Ishikawa (cell line): Measurements from ENCODE around the gene NPFFR1.
"Not testable (repeated sequence)": the region's sequence is repeated elsewhere in the genome, so short reads cannot be mapped to it uniquely, and the experiment has no call there.

ENCODE experiments used
- CEBPB ChIP-seq: IDR thresholded peaks from 2 replicates; pipeline ENCODE4 v1.6.1; 2012
- CREB1 ChIP-seq: IDR thresholded peaks from 2 replicates; pipeline ENCODE4 v1.6.1; 2012; ENCODE audit warnings: low read depth
- EGR1 ChIP-seq: IDR thresholded peaks from 2 replicates; pipeline ENCODE4 v1.6.1; 2012
- EP300 ChIP-seq: IDR thresholded peaks from 2 replicates; pipeline ENCODE4 v1.6.1; 2012; ENCODE audit warnings: borderline replicate concordance
- FOXM1 ChIP-seq: IDR thresholded peaks from 2 replicates; pipeline ENCODE4 v1.6.1; 2012; ENCODE audit warnings: low read depth, borderline replicate concordance
- NFIC ChIP-seq: IDR thresholded peaks from 2 replicates; pipeline ENCODE4 v1.6.1; 2012
- RAD21 ChIP-seq: IDR thresholded peaks from 2 replicates; pipeline ENCODE4 v1.6.1; 2012; ENCODE audit warnings: low read depth
- TAF1 ChIP-seq: IDR thresholded peaks from 2 replicates; pipeline ENCODE4 v1.6.1; 2012; ENCODE audit warnings: low read depth, mild to moderate bottlenecking
- TEAD4 ChIP-seq: IDR thresholded peaks from 2 replicates; pipeline ENCODE4 v1.6.1; 2012
- YY1 ChIP-seq: IDR thresholded peaks from 2 replicates; pipeline ENCODE4 v1.6.1; 2012; ENCODE audit warnings: low read depth
- ZBTB7A ChIP-seq: IDR thresholded peaks from 2 replicates; pipeline ENCODE4 v1.6.1; 2012; ENCODE audit warnings: low read depth
- TF ChIP-seq, protein P1 (sequence below): IDR thresholded peaks from 2 replicates; pipeline ENCODE4 v1.6.1; 2012; ENCODE audit warnings: low read depth, mild to moderate bottlenecking
- TF ChIP-seq, protein P2 (sequence below): IDR thresholded peaks from 2 replicates; pipeline ENCODE4 v1.6.1; 2012
- TF ChIP-seq, protein P3 (sequence below): IDR thresholded peaks from 2 replicates; pipeline ENCODE4 v1.6.1; 2012

DNA sequence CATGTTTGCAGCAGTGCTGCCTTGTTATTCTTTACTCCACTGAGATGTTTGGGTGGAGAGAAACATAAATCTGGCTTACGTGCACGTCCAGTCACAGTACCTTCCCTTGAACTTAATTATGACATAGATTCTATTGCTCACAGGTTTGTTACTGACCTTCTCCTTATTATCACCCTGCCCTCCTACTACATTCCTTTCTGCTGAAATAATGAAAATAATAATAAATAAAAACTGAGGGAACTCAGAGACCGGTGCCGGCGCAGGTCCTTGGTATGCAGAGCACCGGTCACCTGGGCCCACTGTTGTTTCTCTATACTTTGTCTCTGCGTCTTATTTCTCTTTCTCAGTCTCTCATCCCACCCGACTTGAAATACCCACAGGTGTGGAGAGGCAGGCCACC, 26.0 kb downstream of the NPFFR1 start:
- TF ChIP-seq, protein P1, sequence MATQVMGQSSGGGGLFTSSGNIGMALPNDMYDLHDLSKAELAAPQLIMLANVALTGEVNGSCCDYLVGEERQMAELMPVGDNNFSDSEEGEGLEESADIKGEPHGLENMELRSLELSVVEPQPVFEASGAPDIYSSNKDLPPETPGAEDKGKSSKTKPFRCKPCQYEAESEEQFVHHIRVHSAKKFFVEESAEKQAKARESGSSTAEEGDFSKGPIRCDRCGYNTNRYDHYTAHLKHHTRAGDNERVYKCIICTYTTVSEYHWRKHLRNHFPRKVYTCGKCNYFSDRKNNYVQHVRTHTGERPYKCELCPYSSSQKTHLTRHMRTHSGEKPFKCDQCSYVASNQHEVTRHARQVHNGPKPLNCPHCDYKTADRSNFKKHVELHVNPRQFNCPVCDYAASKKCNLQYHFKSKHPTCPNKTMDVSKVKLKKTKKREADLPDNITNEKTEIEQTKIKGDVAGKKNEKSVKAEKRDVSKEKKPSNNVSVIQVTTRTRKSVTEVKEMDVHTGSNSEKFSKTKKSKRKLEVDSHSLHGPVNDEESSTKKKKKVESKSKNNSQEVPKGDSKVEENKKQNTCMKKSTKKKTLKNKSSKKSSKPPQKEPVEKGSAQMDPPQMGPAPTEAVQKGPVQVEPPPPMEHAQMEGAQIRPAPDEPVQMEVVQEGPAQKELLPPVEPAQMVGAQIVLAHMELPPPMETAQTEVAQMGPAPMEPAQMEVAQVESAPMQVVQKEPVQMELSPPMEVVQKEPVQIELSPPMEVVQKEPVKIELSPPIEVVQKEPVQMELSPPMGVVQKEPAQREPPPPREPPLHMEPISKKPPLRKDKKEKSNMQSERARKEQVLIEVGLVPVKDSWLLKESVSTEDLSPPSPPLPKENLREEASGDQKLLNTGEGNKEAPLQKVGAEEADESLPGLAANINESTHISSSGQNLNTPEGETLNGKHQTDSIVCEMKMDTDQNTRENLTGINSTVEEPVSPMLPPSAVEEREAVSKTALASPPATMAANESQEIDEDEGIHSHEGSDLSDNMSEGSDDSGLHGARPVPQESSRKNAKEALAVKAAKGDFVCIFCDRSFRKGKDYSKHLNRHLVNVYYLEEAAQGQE, result not testable (repeated sequence)
- TF ChIP-seq CEBPB, RAD21, TAF1, NFIC, YY1, FOXM1, ZBTB7A, EGR1, CREB1: not testable (repeated sequence)
- TF ChIP-seq, protein P2, sequence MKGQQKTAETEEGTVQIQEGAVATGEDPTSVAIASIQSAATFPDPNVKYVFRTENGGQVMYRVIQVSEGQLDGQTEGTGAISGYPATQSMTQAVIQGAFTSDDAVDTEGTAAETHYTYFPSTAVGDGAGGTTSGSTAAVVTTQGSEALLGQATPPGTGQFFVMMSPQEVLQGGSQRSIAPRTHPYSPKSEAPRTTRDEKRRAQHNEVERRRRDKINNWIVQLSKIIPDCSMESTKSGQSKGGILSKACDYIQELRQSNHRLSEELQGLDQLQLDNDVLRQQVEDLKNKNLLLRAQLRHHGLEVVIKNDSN, result not testable (repeated sequence)
- TF ChIP-seq, protein P3, sequence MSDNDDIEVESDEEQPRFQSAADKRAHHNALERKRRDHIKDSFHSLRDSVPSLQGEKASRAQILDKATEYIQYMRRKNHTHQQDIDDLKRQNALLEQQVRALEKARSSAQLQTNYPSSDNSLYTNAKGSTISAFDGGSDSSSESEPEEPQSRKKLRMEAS, result not testable (repeated sequence)
- TF ChIP-seq EP300 (peak; percentile 26; the same call in 1 of the 2 replicates), TEAD4 (peak; percentile 68)
